Chondrocyte (in vitro differentiated cells): ENCODE measurements around the gene XRCC1. TPM values are rescaled to one million over a fixed set of nuclear protein-coding genes. Genes with fewer than 3 reads are reported as not detected.
A peak's percentile ranks its signal among the peaks of the same experiment; 100 is the strongest.

Experiments
- DNase-seq: peaks from one replicate; pipeline ENCODE4 v3.0.0; 2021; ENCODE audit warnings: mixed read lengths, low spot score
- H3K27ac Mint-ChIP-seq: one replicate; pipeline ENCODE4 v1.8.0; 2021; ENCODE audit warnings: mild to moderate bottlenecking, moderate library complexity, mixed read lengths; ENCODE audit not compliant: unreplicated experiment
- H3K27me3 Mint-ChIP-seq: 2 replicates; pipeline ENCODE4 v1.8.0; 2021; ENCODE audit warnings: low read depth, mixed read lengths
- H3K36me3 Mint-ChIP-seq: 2 replicates; pipeline ENCODE4 v1.8.0; 2021; ENCODE audit warnings: low read depth, mixed read lengths
- H3K4me1 Mint-ChIP-seq: 2 replicates; pipeline ENCODE4 v1.8.0; 2021; ENCODE audit warnings: low read depth, mild to moderate bottlenecking, mixed read lengths
- H3K4me3 Mint-ChIP-seq: one replicate; pipeline ENCODE4 v1.8.0; 2021; ENCODE audit warnings: mild to moderate bottlenecking, moderate library complexity, mixed read lengths; ENCODE audit not compliant: unreplicated experiment
- H3K9me3 Mint-ChIP-seq: 2 replicates; pipeline ENCODE4 v1.8.0; 2021; ENCODE audit warnings: low read depth, mixed read lengths
- CTCF ChIP-seq: fragments of 200-600 bp; sonication (generic); IDR thresholded peaks from 2 replicates; pipeline ENCODE4 v1.5.0; 2021; ENCODE audit warnings: antibody characterized with exemption, mild to moderate bottlenecking, moderate library complexity
- total RNA-seq: library from RNA; stranded (reverse); gene quantifications from 3 replicates; pipeline ENCODE4 v1.2.1, GENCODE V29; 2021

XRCC1 gene
- total RNA-seq, 1 donor from 2014 or later = 30.5 TPM

- no peak overlapping the region for H3K27ac Mint-ChIP-seq
- DNase-seq = peak; percentile 32
- H3K4me3 Mint-ChIP-seq = no peak overlapping the region
- H3K27me3 Mint-ChIP-seq = no peaks in the 10 kb centered on the region
- TF ChIP-seq CTCF = no peak
- peaks cover 6% of the 10 kb centered on the region for H3K9me3 Mint-ChIP-seq
- H3K4me1 Mint-ChIP-seq = peaks cover 5% of the 10 kb centered on the region
- peaks cover 46% of the 10 kb centered on the region for H3K36me3 Mint-ChIP-seq
Measured at GRCh38 chr19:43540381-43540780, 34.9 kb downstream of the XRCC1 start.

- Mint-ChIP-seq H3K27me3 (no peaks in the 10 kb centered on the region), H3K36me3 (peaks cover 41% of the 10 kb centered on the region), H3K9me3 (peaks cover 6% of the 10 kb centered on the region), H3K27ac (no peak overlapping the region), H3K4me3 (no peak overlapping the region), H3K4me1 (peaks cover 14% of the 10 kb centered on the region)
- no peak for TF ChIP-seq CTCF
- no peak for DNase-seq
Measured at GRCh38 chr19:43538922-43539321, 36.4 kb downstream of the XRCC1 start.

GRCh38 chr19:43534816-43535761 lies 40.2 kb downstream of the XRCC1 start:
- Mint-ChIP-seq H3K27ac (peak overlapping the region; percentile 99), H3K27me3 (no peaks in the 10 kb centered on the region), H3K4me3 (peak overlapping the region; percentile 51), H3K9me3 (peaks cover 6% of the 10 kb centered on the region), H3K36me3 (peaks cover 19% of the 10 kb centered on the region), H3K4me1 (peaks cover 26% of the 10 kb centered on the region)
- TF ChIP-seq CTCF = peak; percentile 74
- DNase-seq = peak; percentile 92

- H3K36me3 Mint-ChIP-seq = peaks cover 16% of the 10 kb centered on the region
- no peak for DNase-seq
- peaks cover 6% of the 10 kb centered on the region for H3K9me3 Mint-ChIP-seq
- H3K4me1 Mint-ChIP-seq = peaks cover 26% of the 10 kb centered on the region
- peak overlapping the region; percentile 99 for H3K27ac Mint-ChIP-seq
- H3K4me3 Mint-ChIP-seq = peak overlapping the region; percentile 89
- TF ChIP-seq CTCF = no peak
- H3K27me3 Mint-ChIP-seq = no peaks in the 10 kb centered on the region
Measured at GRCh38 chr19:43534305-43534815, 41.0 kb downstream of the XRCC1 start.

GRCh38 chr19:43533546-43534304 lies 41.6 kb downstream of the XRCC1 start:
- Mint-ChIP-seq H3K36me3 (peaks cover 11% of the 10 kb centered on the region), H3K4me1 (peaks cover 26% of the 10 kb centered on the region), H3K9me3 (peaks cover 2% of the 10 kb centered on the region), H3K27ac (peak overlapping the region; percentile 99), H3K4me3 (peak overlapping the region; percentile 89), H3K27me3 (no peaks in the 10 kb centered on the region)
- DNase-seq = peak; percentile 99
- TF ChIP-seq CTCF = no peak
